GM18526 (cell line): ENCODE results near the gene SPINT4.

Experiments used
- POLR2A ChIP-seq: IDR thresholded peaks from 3 replicates; pipeline ENCODE4 v1.6.1; 2011; ENCODE audit not compliant: insufficient read length; ENCODE audit errors: extremely low read depth

The SPINT4 gene

GRCh38 chr20:45758096-45758495, 35.9 kb downstream of the SPINT4 start:
- TF ChIP-seq POLR2A, result no peak

GRCh38 chr20:45765307-45765875, 43.2 kb downstream of the SPINT4 start:
- TF ChIP-seq POLR2A, result no peak

- TF ChIP-seq POLR2A, result no peak
Observed at GRCh38 chr20:45765980-45766379, 43.8 kb downstream of the SPINT4 start.

- TF ChIP-seq POLR2A, result no peak
Observed at GRCh38 chr20:45768479-45768878, 46.3 kb downstream of the SPINT4 start.

GRCh38 chr20:45771182-45771759, 49.1 kb downstream of the SPINT4 start:
- TF ChIP-seq POLR2A, result no peak

GRCh38 chr20:45772693-45773092, 50.5 kb downstream of the SPINT4 start:
- no peak for TF ChIP-seq POLR2A

- no peak for TF ChIP-seq POLR2A
Observed at GRCh38 chr20:45774945-45775344, 52.8 kb downstream of the SPINT4 start.

GRCh38 chr20:45775411-45775810, 53.3 kb downstream of the SPINT4 start:
- TF ChIP-seq POLR2A, result no peak
